ENCODE data around the gene CLDN2.
A peak's percentile ranks its signal among the peaks of the same experiment; 100 is the strongest.
"Not testable (repeated sequence)": the region's sequence is repeated elsewhere in the genome, so short reads cannot be mapped to it uniquely, and the experiment has no call there.

Gene CLDN2

DNA sequence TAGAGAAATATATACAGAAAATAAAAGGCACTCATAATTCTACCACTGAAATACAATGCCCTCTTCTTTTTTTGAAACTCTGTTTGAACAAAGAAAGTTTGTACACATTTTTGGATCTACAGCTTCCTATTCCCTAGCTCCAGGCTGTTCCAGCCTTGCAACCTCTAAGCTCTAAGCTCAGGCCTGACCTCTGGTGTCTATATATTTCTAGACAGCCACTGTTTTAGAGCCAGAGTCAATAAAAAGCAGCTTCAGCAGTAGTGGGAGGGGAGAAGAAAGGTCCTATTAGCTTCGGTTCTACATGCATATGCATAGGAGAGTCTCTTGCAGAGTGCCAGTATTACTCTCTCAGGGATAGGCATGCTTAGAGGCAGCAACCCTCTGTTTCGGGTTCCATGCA, 39.7 kb downstream of the CLDN2 start:
- H3K27me3 ChIP-seq (ENCODE audit: low read depth, low read length) = no peaks in the 10 kb centered on the region

DNA sequence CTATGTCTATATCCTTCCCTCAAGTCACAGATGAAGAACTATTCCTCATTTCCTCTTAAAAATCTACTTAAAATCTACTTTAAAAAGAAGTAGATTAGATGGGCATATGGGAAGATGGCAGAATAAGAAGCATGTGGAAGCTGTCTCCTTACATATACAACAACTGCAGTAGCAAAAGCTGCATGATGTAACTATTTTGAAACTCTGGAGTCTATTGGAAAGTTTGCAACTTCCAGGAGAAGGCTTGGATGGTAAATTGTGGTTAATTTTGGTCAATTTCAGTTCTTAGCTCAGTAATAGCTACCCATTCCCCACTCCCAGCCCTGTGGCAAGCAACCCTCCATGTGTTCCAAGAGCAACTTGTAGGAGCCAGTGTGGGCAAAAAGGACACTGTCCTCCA, 42.9 kb downstream of the CLDN2 start:
- Histone ChIP-seq H3K27ac (ENCODE audit: low read length) (no peak overlapping the region), H3K9me3 (ENCODE audit: insufficient read depth, low read length) (no peaks in the 10 kb centered on the region), H3K4me1 (ENCODE audit: low read length) (no peaks in the 10 kb centered on the region)

More for the DNA sequence above, 39.7 kb downstream of the CLDN2 start:
- Histone ChIP-seq H3K4me1 (ENCODE audit: low read length) (no peaks in the 10 kb centered on the region), H2AFZ (ENCODE audit: low read depth, low read length) (no peak overlapping the region), H3K36me3 (replicated peaks; ENCODE audit: low read depth, low read length) (no peaks in the 10 kb centered on the region), H3K4me3 (ENCODE audit: low read length) (no peak overlapping the region), H3K79me2 (ENCODE audit: low read length) (no peaks in the 10 kb centered on the region), H4K20me1 (ENCODE audit: insufficient read depth, low read length) (no peaks in the 10 kb centered on the region), H3K4me2 (ENCODE audit: low read length) (no peak overlapping the region), H3K9me3 (ENCODE audit: insufficient read depth, low read length) (no peaks in the 10 kb centered on the region), H3K9ac (ENCODE audit: low read length) (no peak overlapping the region), H3K27ac (ENCODE audit: low read length) (no peak overlapping the region)
- TF ChIP-seq, protein P1, sequence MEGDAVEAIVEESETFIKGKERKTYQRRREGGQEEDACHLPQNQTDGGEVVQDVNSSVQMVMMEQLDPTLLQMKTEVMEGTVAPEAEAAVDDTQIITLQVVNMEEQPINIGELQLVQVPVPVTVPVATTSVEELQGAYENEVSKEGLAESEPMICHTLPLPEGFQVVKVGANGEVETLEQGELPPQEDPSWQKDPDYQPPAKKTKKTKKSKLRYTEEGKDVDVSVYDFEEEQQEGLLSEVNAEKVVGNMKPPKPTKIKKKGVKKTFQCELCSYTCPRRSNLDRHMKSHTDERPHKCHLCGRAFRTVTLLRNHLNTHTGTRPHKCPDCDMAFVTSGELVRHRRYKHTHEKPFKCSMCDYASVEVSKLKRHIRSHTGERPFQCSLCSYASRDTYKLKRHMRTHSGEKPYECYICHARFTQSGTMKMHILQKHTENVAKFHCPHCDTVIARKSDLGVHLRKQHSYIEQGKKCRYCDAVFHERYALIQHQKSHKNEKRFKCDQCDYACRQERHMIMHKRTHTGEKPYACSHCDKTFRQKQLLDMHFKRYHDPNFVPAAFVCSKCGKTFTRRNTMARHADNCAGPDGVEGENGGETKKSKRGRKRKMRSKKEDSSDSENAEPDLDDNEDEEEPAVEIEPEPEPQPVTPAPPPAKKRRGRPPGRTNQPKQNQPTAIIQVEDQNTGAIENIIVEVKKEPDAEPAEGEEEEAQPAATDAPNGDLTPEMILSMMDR (IDR thresholded peaks at IDR 0.05; ENCODE audit: low read depth, low read length) = peak; percentile 12; the same call in 1 of the 2 replicates
- no peak for TF ChIP-seq EZH2phosphoT487 (IDR thresholded peaks at IDR 0.05; ENCODE audit: low read depth)

DNA sequence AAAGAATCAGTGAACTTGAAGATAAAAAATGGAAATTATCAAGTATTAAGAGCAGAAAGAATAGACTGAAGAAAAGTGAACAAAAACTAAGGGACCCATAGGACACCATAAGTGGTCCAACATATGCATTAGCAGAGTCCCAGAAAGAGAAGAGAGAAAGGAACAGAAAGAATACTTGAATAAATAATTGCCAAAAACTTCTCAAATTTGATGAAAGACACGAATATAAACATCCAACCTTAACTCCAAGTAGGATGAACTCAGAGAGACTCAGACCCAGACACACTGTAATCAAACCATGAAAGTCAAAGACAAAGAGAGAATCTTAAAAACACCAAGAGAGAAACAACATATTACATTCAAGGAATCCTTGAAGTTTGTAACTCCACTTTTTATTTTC, 44.1 kb downstream of the CLDN2 start:
- H3K4me2 ChIP-seq (ENCODE audit: low read length) = no peak overlapping the region
- H3K27me3 ChIP-seq (ENCODE audit: low read depth, low read length) = no peaks in the 10 kb centered on the region
- no peak for TF ChIP-seq EZH2phosphoT487 (IDR thresholded peaks at IDR 0.05; ENCODE audit: low read depth)
- TF ChIP-seq, protein P1 (IDR thresholded peaks at IDR 0.05; ENCODE audit: low read depth, low read length) = no peak
- H3K4me1 ChIP-seq (ENCODE audit: low read length) = no peaks in the 10 kb centered on the region
- H3K79me2 ChIP-seq (ENCODE audit: low read length) = no peaks in the 10 kb centered on the region
- no peak overlapping the region for H3K4me3 ChIP-seq (ENCODE audit: low read length)
- H4K20me1 ChIP-seq (ENCODE audit: insufficient read depth, low read length) = no peaks in the 10 kb centered on the region
- H2AFZ ChIP-seq (ENCODE audit: low read depth, low read length) = no peak overlapping the region
- no peak overlapping the region for H3K27ac ChIP-seq (ENCODE audit: low read length)
- H3K36me3 ChIP-seq (replicated peaks; ENCODE audit: low read depth, low read length) = no peaks in the 10 kb centered on the region
- no peaks in the 10 kb centered on the region for H3K9me3 ChIP-seq (ENCODE audit: insufficient read depth, low read length)
- H3K9ac ChIP-seq (ENCODE audit: low read length) = no peak overlapping the region

More for the DNA sequence above, 42.9 kb downstream of the CLDN2 start:
- Histone ChIP-seq H3K4me2 (ENCODE audit: low read length) (no peak overlapping the region), H3K79me2 (ENCODE audit: low read length) (no peaks in the 10 kb centered on the region), H3K4me3 (ENCODE audit: low read length) (no peak overlapping the region), H3K36me3 (replicated peaks; ENCODE audit: low read depth, low read length) (no peaks in the 10 kb centered on the region), H3K27me3 (ENCODE audit: low read depth, low read length) (no peaks in the 10 kb centered on the region), H4K20me1 (ENCODE audit: insufficient read depth, low read length) (no peaks in the 10 kb centered on the region), H2AFZ (ENCODE audit: low read depth, low read length) (no peak overlapping the region), H3K9ac (ENCODE audit: low read length) (no peak overlapping the region)
- TF ChIP-seq EZH2phosphoT487 (IDR thresholded peaks at IDR 0.05; ENCODE audit: low read depth) = no peak
- TF ChIP-seq, protein P1 (IDR thresholded peaks at IDR 0.05; ENCODE audit: low read depth, low read length) = no peak

DNA sequence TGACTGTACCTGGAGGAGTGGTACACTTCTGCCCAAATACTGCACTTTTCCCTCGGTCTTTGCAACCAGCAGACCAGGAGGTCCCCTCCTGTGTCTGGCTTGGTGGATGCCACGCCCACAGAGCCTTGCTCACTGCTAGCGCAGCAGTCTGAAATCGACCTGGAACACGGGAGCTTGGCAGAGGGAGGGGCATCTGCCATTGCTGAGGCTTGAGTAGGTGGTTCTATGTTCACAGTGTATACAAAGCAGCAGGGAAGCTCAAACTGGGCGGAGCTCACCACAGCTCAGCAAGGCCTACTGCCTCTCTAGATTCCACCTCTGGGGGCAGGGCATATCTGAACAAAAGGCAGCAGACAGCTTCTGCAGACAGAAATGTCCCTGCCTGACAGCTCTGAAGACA, 46.3 kb downstream of the CLDN2 start:
- H4K20me1 ChIP-seq (ENCODE audit: insufficient read depth, low read length); H3K9me3 ChIP-seq (ENCODE audit: insufficient read depth, low read length); H3K9ac ChIP-seq (ENCODE audit: low read length); H3K4me1 ChIP-seq (ENCODE audit: low read length); H3K79me2 ChIP-seq (ENCODE audit: low read length); H3K4me3 ChIP-seq (ENCODE audit: low read length); H3K27ac ChIP-seq (ENCODE audit: low read length); H3K36me3 ChIP-seq (replicated peaks; ENCODE audit: low read depth, low read length); H2AFZ ChIP-seq (ENCODE audit: low read depth, low read length); H3K27me3 ChIP-seq (ENCODE audit: low read depth, low read length): not testable (repeated sequence)
- H3K4me2 ChIP-seq (ENCODE audit: low read length) = peak overlapping the region; percentile 24; the same call in 1 of the 2 replicates

DNA sequence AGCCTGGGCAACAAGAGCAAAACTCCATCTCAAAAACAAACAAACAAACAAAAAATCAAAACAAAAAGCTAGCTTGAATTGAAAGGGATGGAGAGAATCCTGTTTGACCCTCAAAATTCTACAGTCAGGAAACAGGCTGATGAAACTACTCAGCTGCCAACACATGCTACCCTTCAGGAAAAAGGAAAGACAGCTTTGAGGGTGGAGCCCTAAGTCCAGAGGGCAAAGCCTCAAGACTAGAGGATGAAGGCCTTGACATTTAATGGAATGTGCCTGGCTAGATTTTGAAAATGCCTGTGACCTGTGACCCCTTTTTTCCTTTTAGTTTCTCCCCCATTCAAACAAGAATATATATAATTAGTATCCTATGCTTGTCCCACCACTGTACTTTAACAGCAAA, 52.7 kb downstream of the CLDN2 start:
- no peak overlapping the region for H3K4me2 ChIP-seq (ENCODE audit: low read length)
- no peaks in the 10 kb centered on the region for H4K20me1 ChIP-seq (ENCODE audit: insufficient read depth, low read length)
- no peaks in the 10 kb centered on the region for H3K9me3 ChIP-seq (ENCODE audit: insufficient read depth, low read length)
- no peak overlapping the region for H2AFZ ChIP-seq (ENCODE audit: low read depth, low read length)
- no peaks in the 10 kb centered on the region for H3K4me1 ChIP-seq (ENCODE audit: low read length)
- no peak overlapping the region for H3K27ac ChIP-seq (ENCODE audit: low read length)
- TF ChIP-seq, protein P1 (IDR thresholded peaks at IDR 0.05; ENCODE audit: low read depth, low read length) = no peak
- TF ChIP-seq EZH2phosphoT487 (IDR thresholded peaks at IDR 0.05; ENCODE audit: low read depth) = no peak
- no peak overlapping the region for H3K9ac ChIP-seq (ENCODE audit: low read length)
- H3K4me3 ChIP-seq (ENCODE audit: low read length) = no peak overlapping the region
- no peaks in the 10 kb centered on the region for H3K27me3 ChIP-seq (ENCODE audit: low read depth, low read length)
- H3K36me3 ChIP-seq (replicated peaks; ENCODE audit: low read depth, low read length) = no peaks in the 10 kb centered on the region
- no peaks in the 10 kb centered on the region for H3K79me2 ChIP-seq (ENCODE audit: low read length)
